Renal cortex interstitium (tissue), 11 donors: ENCODE data around the gene STX8. TPM values are rescaled to one million over a fixed set of nuclear protein-coding genes. Genes with fewer than 3 reads are reported as not detected.

ENCODE experiments used
- DNase-seq, 11 donors: peaks; one replicate each; pipeline ENCODE4 v3.0.0-alpha.2; 2013; ENCODE audit warnings: low read depth in 9 of 11, low spot score in 4 of 11; ENCODE audit errors: extremely low read depth in 1 of 11
- polyA plus RNA-seq, 3 donors: library from polyadenylated mRNA; unstranded; fragments of 120-200 nt; gene quantifications; one replicate each; pipeline ENCODE4 v1.2.1, GENCODE V29; 2013; ENCODE audit not compliant: insufficient read length in 3 of 3

STX8 gene
- polyA plus RNA-seq, 3 donors: 60.0 to 68.1 (median 65.0) TPM

- no peak for DNase-seq
Measured at GRCh38 chr17:9336817-9337216, 238.8 kb downstream of the STX8 start.

- no peak for DNase-seq
Measured at GRCh38 chr17:9334536-9335446, 240.8 kb downstream of the STX8 start.

- DNase-seq: no peak
Measured at GRCh38 chr17:9332132-9332494, 243.5 kb downstream of the STX8 start.

GRCh38 chr17:9331279-9332131 is 244.1 kb downstream of the STX8 start:
- no peak for DNase-seq

GRCh38 chr17:9330611-9331271 is 244.9 kb downstream of the STX8 start:
- no peak for DNase-seq

GRCh38 chr17:9330141-9330540 is 245.5 kb downstream of the STX8 start:
- no peak for DNase-seq

- no peak for DNase-seq
Measured at GRCh38 chr17:9329251-9329921, 246.2 kb downstream of the STX8 start.

- DNase-seq: no peak
Measured at GRCh38 chr17:9324864-9325263, 250.8 kb downstream of the STX8 start.

- DNase-seq: no peak
Measured at GRCh38 chr17:9322326-9322725, 253.3 kb downstream of the STX8 start.

GRCh38 chr17:9321890-9322289 is 253.7 kb downstream of the STX8 start:
- DNase-seq: no peak

- DNase-seq: no peak
Measured at GRCh38 chr17:9315360-9315759, 260.3 kb downstream of the STX8 start.

- no peak for DNase-seq
Measured at GRCh38 chr17:9313346-9313745, 262.3 kb downstream of the STX8 start.

GRCh38 chr17:9309216-9309615 is 266.4 kb downstream of the STX8 start:
- DNase-seq: no peak

GRCh38 chr17:9308069-9308468 is 267.6 kb downstream of the STX8 start:
- no peak for DNase-seq

- DNase-seq: no peak
Measured at GRCh38 chr17:9307313-9307998, 268.2 kb downstream of the STX8 start.

GRCh38 chr17:9306086-9306485 is 269.5 kb downstream of the STX8 start:
- no peak for DNase-seq

GRCh38 chr17:9299695-9300094 is 275.9 kb downstream of the STX8 start:
- no peak for DNase-seq

GRCh38 chr17:9298776-9299295 is 276.8 kb downstream of the STX8 start:
- no peak for DNase-seq
